HL-60/S4 treated with retinoic acid at 250 ng/mL for 4 days and 3 days (cell line): ENCODE data around the gene RNF223.
"Not testable (repeated sequence)": the region's sequence is repeated elsewhere in the genome, so short reads cannot be mapped to it uniquely, and the experiment has no call there.

Experiments used
- in situ Hi-C: fragments of 300-500 bp; cut with MboI; formaldehyde crosslinking; loops from 2 replicates; pipeline ENCODE4 v1.7.0; 2022; ENCODE audit warnings: low sequenced_read_pairs

The RNF223 gene

DNA sequence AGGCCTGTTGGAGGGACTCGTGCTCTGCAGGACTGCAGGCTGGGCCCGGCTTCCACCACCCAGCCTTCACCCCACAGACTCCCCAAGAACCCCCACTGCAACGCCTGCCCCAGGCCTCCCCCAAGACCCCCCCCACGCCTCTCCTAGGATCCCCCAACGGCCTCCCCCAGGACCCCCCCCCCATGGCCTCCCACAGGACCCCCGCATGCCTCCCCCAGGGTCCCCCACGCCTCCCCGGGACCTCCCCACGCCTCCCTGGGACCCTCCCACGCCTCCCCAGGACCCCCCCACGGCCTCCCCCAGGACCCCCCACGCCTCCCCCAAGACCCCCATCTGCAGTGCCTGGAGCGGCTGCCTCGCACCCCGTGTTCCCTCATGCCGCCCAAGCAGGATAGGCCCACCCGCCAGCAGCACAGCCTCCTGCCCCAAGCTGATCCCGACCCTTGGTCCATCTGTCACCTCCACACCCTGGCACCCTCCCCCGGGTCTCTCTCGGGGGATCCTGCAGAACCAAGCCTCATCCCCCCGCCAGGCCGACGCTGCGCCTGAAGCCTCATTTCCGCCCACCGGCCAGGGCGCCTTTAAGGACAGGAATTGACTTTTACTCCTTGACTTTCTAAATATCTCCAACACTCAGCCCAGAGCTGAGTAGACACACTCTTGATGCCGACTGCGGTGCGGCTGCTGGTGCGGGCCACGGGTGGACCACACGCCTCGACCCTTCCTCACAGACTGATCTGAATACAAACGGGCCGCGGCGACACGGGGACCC lies 14.1 kb upstream of the RNF223 start:
- in situ Hi-C loops = no loop called here

DNA sequence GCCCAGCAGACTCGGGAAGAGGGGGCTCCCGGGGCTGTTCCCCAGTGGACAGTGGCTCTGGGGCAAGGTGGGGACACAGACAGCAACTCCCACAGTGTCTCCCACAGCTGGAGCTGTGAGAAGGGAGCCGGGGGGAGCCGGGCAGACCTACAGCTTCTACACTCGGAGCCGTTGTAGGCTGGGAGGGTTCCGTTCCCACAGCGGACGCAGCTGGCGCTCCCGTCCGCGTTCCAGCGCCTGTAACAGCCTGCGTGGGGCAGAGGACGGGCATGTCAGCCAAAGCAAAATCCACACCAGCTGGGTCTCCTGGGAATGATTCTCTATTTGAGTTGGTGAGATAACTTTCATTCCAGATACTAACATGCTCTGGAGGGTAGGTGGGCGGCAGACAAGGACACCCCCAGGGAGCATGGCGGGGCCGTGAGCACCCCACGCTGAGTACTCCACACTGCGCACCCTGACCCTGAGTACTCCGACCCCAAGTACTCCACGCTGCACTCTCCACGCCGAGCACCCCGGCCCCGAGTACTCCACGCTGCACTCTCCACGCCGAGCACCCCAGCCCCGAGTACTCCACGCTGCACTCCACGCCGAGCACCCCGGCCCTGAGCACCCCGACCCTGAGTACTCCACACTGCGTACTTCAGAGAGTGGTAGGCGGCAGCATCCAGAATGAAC lies 13.4 kb upstream of the RNF223 start:
- in situ Hi-C loops = no loop called here

DNA sequence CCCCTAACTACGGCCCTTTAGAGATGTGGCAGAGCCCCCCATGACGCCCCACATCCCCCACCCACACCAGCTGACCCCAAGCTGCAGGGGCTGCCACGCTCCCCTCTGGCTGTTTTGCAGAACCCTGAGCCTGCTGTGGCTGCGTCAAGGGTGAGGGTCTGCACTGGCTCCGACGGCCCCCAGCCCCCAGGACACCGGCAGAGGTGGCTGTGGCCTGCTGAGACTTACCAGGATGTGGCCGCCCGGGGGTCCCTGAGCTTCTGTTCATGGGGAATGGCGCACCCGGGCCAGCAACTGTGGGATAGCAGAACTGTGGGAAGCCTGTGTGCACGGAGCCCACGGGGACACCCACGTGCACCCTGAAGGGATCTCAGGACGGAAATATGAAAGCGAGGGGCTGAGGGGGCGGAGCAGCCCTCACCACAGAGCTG lies 12.8 kb upstream of the RNF223 start:
- in situ Hi-C loops = no loop called here

DNA sequence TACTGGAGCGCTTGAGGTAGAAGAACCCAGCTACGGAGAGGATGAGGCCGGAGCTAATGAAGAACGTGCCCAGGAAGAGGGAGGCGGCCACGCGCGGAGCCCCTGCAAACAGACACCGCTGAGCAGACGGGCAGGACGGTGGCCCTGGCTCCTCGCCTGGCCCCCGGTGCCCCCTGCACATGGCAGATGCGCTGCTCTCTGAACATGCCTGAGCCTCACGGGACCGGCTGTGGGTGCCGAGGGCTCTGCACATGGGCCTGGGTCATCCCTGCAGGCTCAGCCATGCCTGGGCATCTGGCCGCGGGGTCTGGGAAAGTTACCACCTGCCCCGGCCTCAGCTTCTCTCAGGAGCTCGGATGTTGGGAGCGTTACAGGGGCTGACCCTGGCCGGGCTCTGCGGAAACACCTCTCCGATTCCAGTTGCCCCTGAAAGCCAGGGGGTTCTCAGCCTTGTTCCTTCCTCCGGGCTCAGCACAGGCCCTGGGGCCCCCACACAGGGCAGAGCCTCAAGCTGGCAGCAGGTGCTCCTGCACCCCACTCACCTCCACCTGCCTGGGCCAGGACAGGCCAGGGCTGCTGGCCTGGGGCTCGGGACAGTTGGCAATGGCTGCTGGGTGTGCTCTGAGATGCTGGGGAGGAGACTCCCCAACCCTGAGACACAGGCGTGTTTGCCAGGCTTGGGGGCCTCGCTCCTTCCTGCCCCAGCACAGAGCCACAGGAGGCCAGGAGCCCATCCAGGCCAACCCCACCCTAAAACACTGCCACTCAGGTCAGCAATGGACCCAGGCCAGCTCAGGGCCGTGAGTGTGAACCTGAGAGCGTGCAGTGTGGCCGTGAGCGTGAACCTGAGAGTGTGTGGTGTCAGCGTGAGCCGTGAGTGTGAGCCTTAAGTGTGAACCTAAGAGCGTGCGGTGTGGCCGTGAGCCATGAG lies 12.1 kb upstream of the RNF223 start:
- in situ Hi-C loops = no loop called here

DNA sequence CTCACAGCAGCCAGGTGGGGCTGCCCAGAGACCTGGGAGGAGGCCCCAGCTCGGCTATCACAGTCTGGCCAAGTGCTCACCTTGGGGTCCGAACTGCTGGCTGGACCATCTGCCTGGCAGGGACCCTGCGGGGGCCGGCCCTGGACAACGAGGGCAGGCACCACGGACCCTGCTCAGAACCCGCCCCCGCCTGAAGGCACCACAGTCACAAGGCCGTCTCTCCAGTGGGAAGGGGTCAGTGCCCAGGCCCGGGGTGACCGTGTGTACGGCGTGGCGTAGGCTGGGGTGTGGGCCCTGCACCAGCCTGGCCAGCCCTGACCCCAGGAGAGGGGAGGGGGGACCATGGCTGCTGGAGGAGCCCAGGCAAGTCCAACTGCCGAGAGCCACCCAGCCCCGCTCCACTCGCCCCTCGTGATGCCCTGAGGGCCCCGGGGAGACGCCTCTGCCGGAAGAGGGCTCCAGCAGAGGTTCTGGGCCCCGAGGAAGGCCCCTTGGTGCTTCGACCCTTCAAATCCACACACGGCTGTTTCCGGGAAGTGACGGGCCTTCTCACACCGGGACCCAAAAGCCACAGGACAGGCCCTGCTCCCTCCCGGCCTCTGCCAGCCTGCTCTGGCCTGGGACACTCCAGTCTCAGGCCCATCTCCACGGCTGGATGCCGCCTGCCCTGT lies 11.2 kb upstream of the RNF223 start:
- in situ Hi-C loops = no loop called here

DNA sequence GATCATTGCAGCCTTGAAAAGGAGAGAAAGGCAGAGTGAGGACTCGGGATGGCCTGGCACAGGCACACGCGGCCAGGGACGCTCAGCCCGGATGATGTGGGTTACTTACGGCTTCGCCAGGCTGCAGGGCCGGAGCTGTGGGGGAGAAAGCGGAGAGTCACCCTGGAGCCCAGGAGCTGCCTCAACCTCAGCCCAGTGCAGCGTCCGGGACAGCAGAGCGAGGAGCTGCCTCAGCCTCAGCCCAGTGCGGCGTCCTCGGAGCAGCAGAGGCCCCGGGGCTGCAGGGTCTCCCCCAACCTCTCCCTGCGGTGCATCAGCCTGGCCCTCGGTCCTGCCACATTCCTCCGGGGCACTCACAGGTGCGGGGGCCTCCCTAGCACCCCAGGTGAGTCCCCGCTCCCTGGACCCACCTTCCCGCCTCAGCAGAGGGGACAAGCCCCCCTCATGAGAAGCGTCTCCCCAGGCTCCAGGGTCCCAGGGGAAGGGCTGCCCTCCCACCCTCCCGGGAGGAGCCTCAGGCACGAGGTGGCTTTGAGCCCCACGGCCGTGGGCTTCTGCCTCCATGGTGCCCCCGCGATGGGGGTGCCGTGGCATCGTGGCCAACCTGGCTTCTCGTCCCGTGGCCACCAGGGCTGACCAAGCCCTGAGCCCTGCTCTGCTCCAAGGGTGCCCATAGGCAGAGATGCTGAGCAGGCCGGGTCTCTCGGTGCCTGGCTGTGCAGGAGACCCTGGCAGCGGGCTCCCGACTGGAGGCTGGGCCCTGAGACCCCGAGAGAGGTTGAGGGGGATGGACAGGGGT lies 10.5 kb upstream of the RNF223 start:
- in situ Hi-C loops = no loop called here

DNA sequence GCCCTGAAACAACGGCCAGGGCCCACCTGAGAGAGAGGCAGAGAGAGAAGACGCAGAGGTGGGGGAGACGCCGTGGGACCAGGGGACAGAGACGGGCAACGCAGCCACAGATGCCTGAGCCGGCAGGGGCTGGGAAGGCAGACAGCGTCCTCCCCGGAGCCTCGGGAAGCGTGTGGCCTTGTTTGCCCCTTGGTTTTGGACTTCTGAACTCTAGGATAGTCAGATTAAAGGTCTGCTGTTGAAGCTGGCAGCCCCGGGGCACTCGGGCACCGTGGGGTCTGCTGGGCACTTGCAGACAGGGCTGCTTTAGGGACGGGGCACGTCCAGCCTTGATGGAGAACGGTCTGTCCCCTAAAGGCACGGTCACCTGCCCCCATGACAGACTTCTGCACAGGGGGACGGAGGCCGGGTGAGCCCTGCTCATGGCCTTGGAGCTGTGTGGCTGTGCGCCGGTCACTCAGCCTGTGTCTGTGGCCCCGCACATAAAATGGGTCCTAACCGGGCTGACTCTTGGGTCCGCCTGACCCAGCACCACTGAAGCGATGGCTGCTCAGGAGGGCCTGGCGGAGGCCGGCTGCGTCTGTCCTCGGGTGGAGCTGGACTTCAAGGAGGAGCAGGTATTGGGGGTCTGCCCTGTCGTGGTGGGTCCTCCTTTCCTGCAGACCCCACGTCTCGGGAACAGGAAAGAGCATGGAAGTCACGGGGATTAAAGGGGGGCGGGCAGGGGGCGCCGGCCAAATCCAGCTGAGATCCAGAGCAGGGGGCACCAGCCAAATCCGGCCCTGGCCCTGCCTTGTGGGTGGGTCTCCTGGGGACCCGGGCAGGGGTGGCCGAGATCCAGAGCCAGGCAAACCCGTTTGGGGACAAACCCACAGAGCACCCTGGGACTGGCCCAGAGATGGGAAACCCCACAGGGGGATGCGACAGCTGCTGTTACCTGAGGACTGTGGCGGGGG lies 9.6 kb upstream of the RNF223 start:
- in situ Hi-C loops = no loop called here

DNA sequence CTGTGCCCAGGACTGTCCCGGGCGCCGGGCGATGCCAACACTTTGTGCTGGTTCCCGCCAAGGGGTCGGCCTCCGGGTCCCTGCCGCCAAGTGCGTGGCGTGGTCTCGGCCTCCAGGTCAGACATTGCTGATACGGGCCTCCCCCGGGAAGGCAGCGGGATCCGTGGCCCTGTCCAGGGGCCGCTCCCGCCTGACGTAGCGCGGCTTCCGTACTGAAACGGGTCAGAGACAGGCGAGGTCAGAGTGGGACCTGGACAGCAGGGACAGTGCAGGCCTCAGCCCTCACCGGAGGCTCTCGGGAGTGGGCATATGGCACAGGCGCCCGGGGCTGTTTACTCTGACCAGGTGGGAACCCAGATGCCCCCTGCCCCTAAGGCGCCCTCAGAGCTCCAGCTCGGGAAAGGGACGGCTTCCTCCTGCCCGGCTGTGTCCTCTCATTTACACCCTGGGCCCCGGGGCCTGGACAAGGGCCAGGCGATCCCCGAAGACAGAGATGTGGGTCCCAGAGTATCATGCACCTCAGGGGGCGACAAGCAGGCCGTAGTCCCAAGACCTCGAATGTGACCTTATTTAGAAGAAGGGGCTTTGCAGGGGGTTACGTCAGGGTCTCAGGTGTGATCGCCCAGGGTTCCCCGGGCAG lies 8.8 kb upstream of the RNF223 start:
- in situ Hi-C loops = no loop called here

DNA sequence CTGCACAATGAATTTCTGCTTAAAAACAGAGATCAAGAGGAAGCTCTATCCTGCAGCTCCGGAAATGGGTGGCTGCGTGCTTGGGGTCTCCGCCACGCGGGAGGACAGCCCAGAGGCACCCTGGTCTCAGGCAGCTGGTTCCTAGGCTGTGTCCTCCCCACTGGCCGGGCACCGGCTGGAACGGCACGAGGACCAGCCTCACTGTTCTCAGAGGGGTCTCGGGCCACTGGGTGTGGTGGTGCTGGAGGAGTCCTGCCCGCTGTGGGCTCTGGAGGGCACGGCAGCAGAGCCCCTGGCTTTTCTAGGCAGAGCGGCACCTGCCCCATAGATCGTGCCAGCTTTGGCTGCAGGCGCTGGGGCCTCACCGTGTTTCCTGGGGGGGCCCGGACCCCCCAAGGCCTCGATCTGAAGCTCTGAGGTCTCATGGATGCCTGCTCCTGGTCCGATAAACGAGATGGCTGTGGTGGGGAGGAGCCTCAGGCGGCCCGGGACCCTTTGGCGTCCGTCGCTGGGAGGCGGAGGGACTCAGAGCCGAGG lies 8.2 kb upstream of the RNF223 start:
- in situ Hi-C loops = no loop called here

DNA sequence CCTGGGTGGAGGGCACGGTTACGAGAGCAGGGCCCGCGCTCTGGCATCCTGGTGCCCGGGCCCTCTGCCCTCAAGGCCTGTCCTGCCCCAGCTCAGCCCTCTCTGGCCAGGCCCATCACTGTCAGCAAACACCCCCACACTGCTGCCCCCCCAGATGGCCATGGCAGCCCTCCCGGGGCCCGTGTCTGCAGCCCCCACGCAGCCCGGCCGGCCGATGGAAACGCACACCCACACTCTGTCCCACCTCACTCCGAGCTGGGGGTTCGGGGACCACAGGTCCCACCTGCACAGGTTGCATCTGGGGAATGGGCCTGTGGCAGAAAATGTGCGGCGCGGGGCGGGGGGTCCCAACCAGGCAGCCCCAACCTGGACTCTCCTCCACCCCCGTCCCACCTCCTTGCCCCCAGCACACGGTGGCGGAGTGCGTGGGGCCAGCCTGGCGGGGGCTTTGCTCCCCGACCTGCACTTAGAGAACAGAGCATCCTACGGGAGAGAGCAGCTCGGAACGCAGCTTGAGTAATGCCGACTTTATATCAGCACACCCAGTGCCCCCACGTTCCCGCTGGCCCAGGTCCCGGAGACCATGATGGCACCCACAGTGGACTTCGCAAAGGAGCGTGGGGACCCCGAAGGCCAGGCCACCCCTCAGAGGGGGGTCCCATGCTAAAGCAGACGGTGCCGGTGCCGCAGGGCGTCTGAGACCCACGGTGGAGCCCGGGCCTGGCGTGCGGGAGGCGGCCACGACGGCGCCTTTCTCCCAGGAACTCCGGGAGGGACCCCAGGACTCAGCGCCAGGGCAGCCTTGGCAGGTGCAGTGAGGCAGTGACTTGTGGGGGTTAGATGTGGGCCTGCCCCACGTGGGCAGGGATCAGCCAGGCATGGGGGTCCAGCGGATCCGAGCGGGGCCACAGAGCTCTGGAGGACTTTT lies 7.5 kb upstream of the RNF223 start:
- in situ Hi-C loops = no loop called here

DNA sequence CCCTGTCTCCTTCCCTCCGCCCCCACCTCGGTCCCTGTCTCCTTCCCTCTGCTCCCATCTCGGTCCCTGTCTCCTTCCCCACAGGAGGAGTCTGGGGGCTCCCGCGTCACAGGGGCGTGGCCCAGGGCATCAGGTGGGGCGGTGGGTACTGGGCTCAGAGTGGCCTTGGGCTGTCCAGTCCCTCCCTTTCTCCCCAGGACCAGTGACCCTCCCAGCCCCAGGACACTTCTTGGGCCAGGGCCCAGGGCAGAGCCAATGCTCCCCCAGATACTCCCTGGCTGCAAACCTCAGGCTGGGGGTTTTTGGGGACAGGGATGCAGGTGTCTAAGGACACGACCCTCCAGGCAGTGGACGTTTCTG lies 6.8 kb upstream of the RNF223 start:
- in situ Hi-C loops = no loop called here

DNA sequence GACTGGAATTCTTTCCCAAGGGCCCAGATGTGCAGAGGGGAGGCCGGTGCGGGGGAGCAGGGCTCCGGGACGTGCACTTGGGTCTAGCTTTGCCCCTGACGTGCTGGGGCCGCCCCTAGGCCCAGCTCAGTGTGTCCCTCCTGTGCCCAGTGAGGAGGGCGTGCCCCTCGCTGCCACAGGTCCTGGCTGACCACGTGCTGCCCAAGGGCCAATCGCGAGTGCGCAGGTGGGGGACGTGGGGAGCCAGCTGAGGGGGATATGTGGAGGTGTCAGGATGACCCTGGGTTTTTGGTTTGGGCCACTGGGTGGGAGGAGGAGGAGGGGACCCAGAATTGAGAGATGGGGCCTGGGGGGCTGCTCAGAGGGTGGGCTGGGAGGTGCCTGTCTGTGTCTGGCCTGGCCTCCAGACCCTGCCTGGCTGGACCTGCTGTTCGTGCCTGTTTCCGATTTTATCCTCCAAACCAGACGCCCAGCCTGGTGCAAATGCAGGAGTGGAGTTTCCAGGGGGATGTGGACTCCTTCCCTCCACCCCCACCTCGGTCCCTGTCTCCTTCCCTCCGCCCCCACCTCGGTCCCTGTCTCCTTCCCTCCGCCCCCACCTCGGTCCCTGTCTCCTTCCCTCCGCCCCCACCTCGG lies 6.1 kb upstream of the RNF223 start:
- in situ Hi-C loops = no loop called here

DNA sequence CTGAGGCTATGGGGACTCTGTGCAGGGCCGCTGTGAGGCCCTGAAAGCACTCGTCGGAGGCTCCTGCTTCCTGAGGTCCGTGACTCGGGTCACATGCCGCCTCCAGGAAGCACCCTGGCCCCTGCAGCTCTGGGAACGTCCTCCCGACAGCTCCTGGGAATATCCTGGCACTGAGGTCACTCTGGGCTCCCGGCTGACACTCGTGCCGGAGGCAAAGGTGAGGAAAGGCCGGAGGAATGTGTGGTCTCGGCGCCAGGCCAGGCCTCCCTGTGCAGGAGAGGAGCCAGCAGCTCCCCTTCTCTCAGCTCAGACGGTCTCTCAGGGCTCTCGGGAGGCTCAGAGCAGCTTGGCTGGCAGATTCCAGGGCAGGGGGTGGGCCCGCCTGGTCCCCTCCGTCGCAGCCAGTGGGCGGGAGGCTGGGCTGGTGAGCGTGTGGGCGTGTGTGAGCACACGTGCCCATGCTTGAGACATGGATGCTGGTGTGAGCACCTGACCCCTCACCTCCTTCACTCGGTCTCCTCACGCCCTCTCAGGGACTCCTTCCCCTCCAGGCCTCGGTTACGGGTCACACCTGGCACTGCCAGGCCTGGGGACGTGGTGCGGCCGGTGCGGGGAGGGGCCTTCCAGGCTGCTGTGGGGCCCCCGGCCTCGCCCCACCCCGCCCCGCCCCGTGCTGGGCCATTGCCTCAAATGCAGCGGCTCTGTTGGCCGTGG lies 5.5 kb upstream of the RNF223 start:
- in situ Hi-C loops = no loop called here

DNA sequence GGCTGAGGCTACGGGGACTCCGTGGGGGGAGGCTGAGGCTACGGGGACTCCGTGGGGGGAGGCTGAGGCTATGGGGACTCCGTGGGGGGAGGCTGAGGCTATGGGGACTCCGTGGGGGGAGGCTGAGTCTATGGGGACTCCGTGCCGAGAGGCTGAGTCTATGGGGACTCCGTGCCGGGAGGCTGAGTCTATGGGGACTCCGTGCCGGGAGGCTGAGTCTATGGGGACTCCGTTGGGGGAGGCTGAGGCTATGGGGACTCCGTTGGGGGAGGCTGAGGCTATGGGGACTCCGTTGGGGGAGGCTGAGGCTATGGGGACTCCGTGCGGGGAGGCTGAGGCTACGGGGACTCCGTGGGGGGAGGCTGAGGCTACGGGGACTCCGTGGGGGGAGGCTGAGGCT lies 3.3 kb upstream of the RNF223 start:
- in situ Hi-C loops = not testable (repeated sequence)

DNA sequence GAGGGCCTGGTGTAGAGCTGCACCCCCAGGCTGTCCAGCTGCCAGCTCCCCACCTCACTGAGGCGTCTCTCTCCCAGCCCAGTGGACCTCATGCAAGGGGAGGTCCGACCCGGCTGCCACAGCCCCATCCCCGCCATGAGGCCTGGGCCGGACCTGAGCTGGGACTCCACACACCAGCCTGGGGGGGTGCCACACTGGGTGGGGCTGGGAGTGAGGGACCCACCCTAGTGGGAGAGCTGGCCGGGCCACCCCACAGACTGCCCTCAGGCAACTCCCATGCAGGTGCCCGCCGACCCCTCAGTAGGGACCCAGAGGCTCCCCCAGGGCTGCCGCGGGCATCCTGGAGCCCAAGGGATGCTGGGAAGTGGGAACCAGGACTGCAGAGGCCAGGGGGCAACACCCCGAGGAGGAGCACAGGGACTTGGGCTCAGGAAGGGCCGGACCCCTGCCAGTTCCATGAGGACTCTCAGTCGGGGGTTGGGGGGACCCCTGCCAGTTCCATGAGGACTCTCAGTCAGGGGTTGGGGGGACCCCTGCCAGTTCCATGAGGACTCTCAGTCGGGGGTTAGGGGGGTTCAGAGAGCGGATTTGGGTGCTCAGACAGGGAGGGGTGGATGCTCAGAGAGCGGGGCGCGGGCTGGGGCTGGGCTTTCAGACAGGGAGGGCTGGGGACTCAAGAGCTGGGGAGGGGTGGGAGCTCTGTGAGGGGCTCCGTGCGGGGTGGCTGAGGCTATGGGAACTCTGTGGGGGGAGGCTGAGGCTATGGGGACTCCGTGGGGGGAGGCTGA lies 1.2 kb upstream of the RNF223 start:
- in situ Hi-C loops = no loop called here
